ENCODE results near the gene BTBD2.

GRCh38 chr19:1956122-1956494, 59.4 kb downstream of the BTBD2 start:
- TF ChIP-seq CTCF (IDR thresholded peaks at IDR 0.05): no peak
- TF ChIP-seq POLR2A (IDR thresholded peaks at IDR 0.05): no peak
